ENCODE data around the gene AKR1C1.
"Not testable (repeated sequence)": the region's sequence is repeated elsewhere in the genome, so short reads cannot be mapped to it uniquely, and the experiment has no call there.

AKR1C1 gene

GRCh38 chr10:4965763-4966162 lies 2.5 kb downstream of the AKR1C1 start:
- DNase-seq; H3K4me3 ChIP-seq (ENCODE audit: control insufficient read depth in 1 of 7, extremely low read depth in 1 of 7, insufficient read depth in 4 of 7, low read depth in 2 of 7, low read length in 6 of 7); H3K4me1 ChIP-seq (ENCODE audit: control extremely low read depth in 1 of 4, control insufficient read depth in 4 of 4, insufficient read depth in 4 of 4, low read length in 3 of 4); POLR2A ChIA-PET; H3K36me3 ChIP-seq (ENCODE audit: control insufficient read depth in 4 of 4, insufficient read depth in 4 of 4, low read length in 3 of 4); H3K27me3 ChIP-seq (replicated peaks in 2 of 5; ENCODE audit: control insufficient read depth in 4 of 5, insufficient read depth in 5 of 5, low read length in 4 of 5); H3K9me3 ChIP-seq (ENCODE audit: control extremely low read depth in 1 of 5, control insufficient read depth in 4 of 5, insufficient read depth in 2 of 5, low read depth in 1 of 5, low read length in 4 of 5); H3K27ac ChIP-seq (ENCODE audit: insufficient read depth in 1 of 2, low read depth in 1 of 2, low read length in 2 of 2, poor library complexity in 1 of 2, severe bottlenecking in 2 of 2); CTCF ChIA-PET: not testable (repeated sequence)
- no CpG with 5 or more reads among the region's 4 CpGs for WGBS (ENCODE audit: insufficient coverage)

GRCh38 chr10:4967189-4967588 lies 4.0 kb downstream of the AKR1C1 start:
- no CpG with 5 or more reads among the region's 3 CpGs for WGBS (ENCODE audit: insufficient coverage)
- H3K27ac ChIP-seq (ENCODE audit: insufficient read depth in 1 of 2, low read depth in 1 of 2, low read length in 2 of 2, poor library complexity in 1 of 2, severe bottlenecking in 2 of 2); DNase-seq; H3K36me3 ChIP-seq (ENCODE audit: control insufficient read depth in 4 of 4, insufficient read depth in 4 of 4, low read length in 3 of 4); H3K4me3 ChIP-seq (ENCODE audit: control insufficient read depth in 1 of 7, extremely low read depth in 1 of 7, insufficient read depth in 4 of 7, low read depth in 2 of 7, low read length in 6 of 7); POLR2A ChIA-PET; CTCF ChIA-PET; H3K9me3 ChIP-seq (ENCODE audit: control extremely low read depth in 1 of 5, control insufficient read depth in 4 of 5, insufficient read depth in 2 of 5, low read depth in 1 of 5, low read length in 4 of 5); H3K27me3 ChIP-seq (replicated peaks in 2 of 5; ENCODE audit: control insufficient read depth in 4 of 5, insufficient read depth in 5 of 5, low read length in 4 of 5); H3K4me1 ChIP-seq (ENCODE audit: control extremely low read depth in 1 of 4, control insufficient read depth in 4 of 4, insufficient read depth in 4 of 4, low read length in 3 of 4): not testable (repeated sequence)

GRCh38 chr10:4969289-4969688 lies 6.1 kb downstream of the AKR1C1 start:
- DNase-seq; CTCF ChIA-PET; H3K4me1 ChIP-seq (ENCODE audit: control extremely low read depth in 1 of 4, control insufficient read depth in 4 of 4, insufficient read depth in 4 of 4, low read length in 3 of 4); H3K27ac ChIP-seq (ENCODE audit: insufficient read depth in 1 of 2, low read depth in 1 of 2, low read length in 2 of 2, poor library complexity in 1 of 2, severe bottlenecking in 2 of 2); H3K36me3 ChIP-seq (ENCODE audit: control insufficient read depth in 4 of 4, insufficient read depth in 4 of 4, low read length in 3 of 4); H3K27me3 ChIP-seq (replicated peaks in 2 of 5; ENCODE audit: control insufficient read depth in 4 of 5, insufficient read depth in 5 of 5, low read length in 4 of 5); H3K4me3 ChIP-seq (ENCODE audit: control insufficient read depth in 1 of 7, extremely low read depth in 1 of 7, insufficient read depth in 4 of 7, low read depth in 2 of 7, low read length in 6 of 7); H3K9me3 ChIP-seq (ENCODE audit: control extremely low read depth in 1 of 5, control insufficient read depth in 4 of 5, insufficient read depth in 2 of 5, low read depth in 1 of 5, low read length in 4 of 5); POLR2A ChIA-PET: not testable (repeated sequence)
- WGBS (ENCODE audit: insufficient coverage), result 100% methylated on average over 2 of the region's 3 CpGs

GRCh38 chr10:4970362-4970761 lies 7.1 kb downstream of the AKR1C1 start:
- WGBS (ENCODE audit: insufficient coverage), result no CpG with 5 or more reads among the region's 2 CpGs
- H3K27me3 ChIP-seq (replicated peaks in 2 of 5; ENCODE audit: control insufficient read depth in 4 of 5, insufficient read depth in 5 of 5, low read length in 4 of 5); CTCF ChIA-PET: not testable (repeated sequence)

GRCh38 chr10:4972369-4973142 lies 9.3 kb downstream of the AKR1C1 start:
- WGBS (ENCODE audit: insufficient coverage), result no CpG with 5 or more reads among the region's 18 CpGs
- POLR2A ChIA-PET, CTCF ChIA-PET: not testable (repeated sequence)

More at GRCh38 chr10:4970362-4970761, 7.1 kb downstream of the AKR1C1 start:
- H3K4me1 ChIP-seq (ENCODE audit: control extremely low read depth in 1 of 4, control insufficient read depth in 4 of 4, insufficient read depth in 4 of 4, low read length in 3 of 4); H3K27ac ChIP-seq (ENCODE audit: insufficient read depth in 1 of 2, low read depth in 1 of 2, low read length in 2 of 2, poor library complexity in 1 of 2, severe bottlenecking in 2 of 2); H3K4me3 ChIP-seq (ENCODE audit: control insufficient read depth in 1 of 7, extremely low read depth in 1 of 7, insufficient read depth in 4 of 7, low read depth in 2 of 7, low read length in 6 of 7); DNase-seq; H3K36me3 ChIP-seq (ENCODE audit: control insufficient read depth in 4 of 4, insufficient read depth in 4 of 4, low read length in 3 of 4); POLR2A ChIA-PET; H3K9me3 ChIP-seq (ENCODE audit: control extremely low read depth in 1 of 5, control insufficient read depth in 4 of 5, insufficient read depth in 2 of 5, low read depth in 1 of 5, low read length in 4 of 5): not testable (repeated sequence)

GRCh38 chr10:4973294-4973693 lies 10.1 kb downstream of the AKR1C1 start:
- CTCF ChIA-PET; POLR2A ChIA-PET; H3K27me3 ChIP-seq (replicated peaks in 2 of 5; ENCODE audit: control insufficient read depth in 4 of 5, insufficient read depth in 5 of 5, low read length in 4 of 5); H3K4me1 ChIP-seq (ENCODE audit: control extremely low read depth in 1 of 4, control insufficient read depth in 4 of 4, insufficient read depth in 4 of 4, low read length in 3 of 4); H3K4me3 ChIP-seq (ENCODE audit: control insufficient read depth in 1 of 7, extremely low read depth in 1 of 7, insufficient read depth in 4 of 7, low read depth in 2 of 7, low read length in 6 of 7); H3K9me3 ChIP-seq (ENCODE audit: control extremely low read depth in 1 of 5, control insufficient read depth in 4 of 5, insufficient read depth in 2 of 5, low read depth in 1 of 5, low read length in 4 of 5); DNase-seq; H3K27ac ChIP-seq (ENCODE audit: insufficient read depth in 1 of 2, low read depth in 1 of 2, low read length in 2 of 2, poor library complexity in 1 of 2, severe bottlenecking in 2 of 2); H3K36me3 ChIP-seq (ENCODE audit: control insufficient read depth in 4 of 4, insufficient read depth in 4 of 4, low read length in 3 of 4): not testable (repeated sequence)
- WGBS (ENCODE audit: insufficient coverage), result 100% methylated on average over 1 of the region's 1 CpG

More at GRCh38 chr10:4972369-4973142, 9.3 kb downstream of the AKR1C1 start:
- H3K4me3 ChIP-seq (ENCODE audit: control insufficient read depth in 1 of 7, extremely low read depth in 1 of 7, insufficient read depth in 4 of 7, low read depth in 2 of 7, low read length in 6 of 7); H3K9me3 ChIP-seq (ENCODE audit: control extremely low read depth in 1 of 5, control insufficient read depth in 4 of 5, insufficient read depth in 2 of 5, low read depth in 1 of 5, low read length in 4 of 5); H3K36me3 ChIP-seq (ENCODE audit: control insufficient read depth in 4 of 4, insufficient read depth in 4 of 4, low read length in 3 of 4); DNase-seq; H3K27me3 ChIP-seq (replicated peaks in 2 of 5; ENCODE audit: control insufficient read depth in 4 of 5, insufficient read depth in 5 of 5, low read length in 4 of 5); H3K27ac ChIP-seq (ENCODE audit: insufficient read depth in 1 of 2, low read depth in 1 of 2, low read length in 2 of 2, poor library complexity in 1 of 2, severe bottlenecking in 2 of 2); H3K4me1 ChIP-seq (ENCODE audit: control extremely low read depth in 1 of 4, control insufficient read depth in 4 of 4, insufficient read depth in 4 of 4, low read length in 3 of 4): not testable (repeated sequence)

- CTCF ChIA-PET; H3K9me3 ChIP-seq (ENCODE audit: control extremely low read depth in 1 of 5, control insufficient read depth in 4 of 5, insufficient read depth in 2 of 5, low read depth in 1 of 5, low read length in 4 of 5); H3K27me3 ChIP-seq (replicated peaks in 2 of 5; ENCODE audit: control insufficient read depth in 4 of 5, insufficient read depth in 5 of 5, low read length in 4 of 5); H3K4me1 ChIP-seq (ENCODE audit: control extremely low read depth in 1 of 4, control insufficient read depth in 4 of 4, insufficient read depth in 4 of 4, low read length in 3 of 4); DNase-seq; H3K4me3 ChIP-seq (ENCODE audit: control insufficient read depth in 1 of 7, extremely low read depth in 1 of 7, insufficient read depth in 4 of 7, low read depth in 2 of 7, low read length in 6 of 7); H3K36me3 ChIP-seq (ENCODE audit: control insufficient read depth in 4 of 4, insufficient read depth in 4 of 4, low read length in 3 of 4); POLR2A ChIA-PET; H3K27ac ChIP-seq (ENCODE audit: insufficient read depth in 1 of 2, low read depth in 1 of 2, low read length in 2 of 2, poor library complexity in 1 of 2, severe bottlenecking in 2 of 2): not testable (repeated sequence)
Observed at GRCh38 chr10:4974400-4974799, 11.2 kb downstream of the AKR1C1 start.
